H7 (cell line): ENCODE measurements around the gene FAM111A. TPM values are rescaled to one million over a fixed set of nuclear protein-coding genes. Genes with fewer than 3 reads are reported as not detected.
A peak's percentile ranks its signal among the peaks of the same experiment; 100 is the strongest.

Experiments
- DNase-seq: peaks from one replicate; pipeline ENCODE4 v3.0.0; 2012
- H3K27me3 ChIP-seq: 2 replicates; pipeline ENCODE4 v1.6.0; 2011; ENCODE audit warnings: mild to moderate bottlenecking, low read length; ENCODE audit not compliant: control insufficient read depth, insufficient read depth
- H3K36me3 ChIP-seq: replicated peaks from 2 replicates; pipeline ENCODE4 v1.5.1; 2011; ENCODE audit warnings: low read length; ENCODE audit not compliant: control insufficient read depth, insufficient read depth
- H3K4me3 ChIP-seq: 2 replicates; pipeline ENCODE4 v1.5.1; 2011; ENCODE audit warnings: low read depth, mild to moderate bottlenecking, control low read depth, low read length, moderate library complexity; ENCODE audit not compliant: insufficient read depth
- total RNA-seq: library from RNA; depleted of rRNA; stranded (reverse); fragments of >200 nt; shearing (Covaris generic); gene quantifications from 2 replicates; pipeline ENCODE4 v1.2.3, GENCODE V29; 2014; rRNA removed

The FAM111A gene
- total RNA-seq, 1 experiment from 2014 or later, result 11.0 TPM

GRCh38 chr11:59192446-59193020 lies 49.9 kb downstream of the FAM111A start:
- no peak for DNase-seq
- Histone ChIP-seq H3K27me3 (no peaks in the 10 kb centered on the region), H3K4me3 (no peak overlapping the region), H3K36me3 (peaks cover 16% of the 10 kb centered on the region)

- no peak overlapping the region for H3K4me3 ChIP-seq
- H3K27me3 ChIP-seq, result no peaks in the 10 kb centered on the region
- H3K36me3 ChIP-seq, result peaks cover 18% of the 10 kb centered on the region
- no peak for DNase-seq
Observed at GRCh38 chr11:59193587-59194130, 51.0 kb downstream of the FAM111A start.

GRCh38 chr11:59195586-59195985 lies 52.9 kb downstream of the FAM111A start:
- Histone ChIP-seq H3K36me3 (peaks cover 15% of the 10 kb centered on the region), H3K27me3 (no peaks in the 10 kb centered on the region), H3K4me3 (no peak overlapping the region)
- DNase-seq, result no peak

- Histone ChIP-seq H3K4me3 (no peak overlapping the region), H3K36me3 (peaks cover 15% of the 10 kb centered on the region), H3K27me3 (no peaks in the 10 kb centered on the region)
- no peak for DNase-seq
Observed at GRCh38 chr11:59196777-59197176, 54.1 kb downstream of the FAM111A start.

GRCh38 chr11:59197991-59198390 lies 55.3 kb downstream of the FAM111A start:
- no peak overlapping the region for H3K4me3 ChIP-seq
- no peaks in the 10 kb centered on the region for H3K27me3 ChIP-seq
- no peak for DNase-seq
- peaks cover 12% of the 10 kb centered on the region for H3K36me3 ChIP-seq

DNA sequence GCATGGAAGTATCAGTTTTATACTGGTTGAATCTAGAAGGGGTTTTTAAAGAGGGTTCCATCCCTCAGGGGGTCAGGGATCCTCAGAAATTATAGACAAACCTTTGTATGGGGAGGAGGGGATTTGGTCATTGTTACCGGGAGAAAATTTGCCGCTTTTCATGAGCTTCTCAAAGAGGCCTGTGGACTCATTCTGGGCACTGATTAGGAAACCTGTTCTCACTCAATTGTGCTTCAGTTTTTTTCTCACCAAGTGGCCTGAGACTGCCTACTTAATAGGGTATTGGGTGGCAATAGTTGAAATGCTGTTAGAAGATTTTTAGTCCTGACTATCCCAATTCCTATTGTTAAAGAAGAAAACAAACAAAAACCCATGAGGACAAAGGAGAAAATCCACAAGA lies 56.1 kb downstream of the FAM111A start:
- peaks cover 12% of the 10 kb centered on the region for H3K36me3 ChIP-seq
- no peaks in the 10 kb centered on the region for H3K27me3 ChIP-seq
- DNase-seq, result no peak

DNA sequence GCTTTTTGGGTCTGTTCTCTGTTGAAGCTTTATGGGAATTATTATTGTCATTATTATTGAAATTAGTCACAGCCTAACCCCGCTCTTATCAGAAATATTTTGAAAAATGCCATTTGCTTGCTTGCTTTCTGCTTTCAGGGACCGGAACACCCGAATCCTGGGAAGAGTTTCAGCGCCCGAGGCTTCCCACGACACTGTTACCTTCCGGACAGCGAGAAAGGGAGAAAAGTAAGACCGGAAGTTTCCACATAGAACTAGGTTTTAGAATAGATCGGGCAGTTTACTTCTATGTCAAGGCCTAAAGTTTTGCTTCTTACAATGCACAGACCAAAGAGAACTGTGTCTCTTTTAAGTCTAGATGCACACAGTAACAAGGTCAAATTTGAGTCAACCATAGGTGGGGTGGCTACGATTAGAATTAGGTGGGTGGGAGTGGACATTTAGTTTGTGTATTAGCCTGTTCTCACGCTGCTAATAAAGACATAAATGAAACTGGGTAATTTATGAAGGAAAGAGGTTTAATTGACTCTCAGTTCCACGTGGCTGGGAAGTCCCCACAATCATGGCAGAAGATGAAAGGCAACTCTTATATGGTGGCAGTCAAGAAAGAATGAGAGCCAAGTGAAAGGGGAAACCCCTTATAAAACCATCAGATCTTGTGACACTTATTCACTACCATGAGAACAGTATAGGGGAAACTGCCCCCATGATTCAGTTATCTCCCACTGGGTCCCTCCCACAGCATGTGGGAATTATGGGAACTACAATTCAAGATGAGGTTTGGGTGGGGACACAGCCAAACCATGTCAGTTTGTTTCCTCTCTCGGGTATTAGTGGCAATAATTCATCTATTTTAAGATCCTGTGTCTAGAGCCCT lies 57.1 kb downstream of the FAM111A start:
- no peak for DNase-seq
- H3K4me3 ChIP-seq, result no peak overlapping the region
- peaks cover 9% of the 10 kb centered on the region for H3K36me3 ChIP-seq
- no peaks in the 10 kb centered on the region for H3K27me3 ChIP-seq

More for the DNA sequence above, 56.1 kb downstream of the FAM111A start:
- no peak overlapping the region for H3K4me3 ChIP-seq

- no peaks in the 10 kb centered on the region for H3K27me3 ChIP-seq
- peaks cover 7% of the 10 kb centered on the region for H3K36me3 ChIP-seq
- no peak overlapping the region for H3K4me3 ChIP-seq
- DNase-seq, result no peak
Observed at GRCh38 chr11:59200423-59200746, 57.7 kb downstream of the FAM111A start.

- DNase-seq, result peak; percentile 54
- no peak overlapping the region for H3K4me3 ChIP-seq
- no peaks in the 10 kb centered on the region for H3K27me3 ChIP-seq
- H3K36me3 ChIP-seq, result peaks cover 6% of the 10 kb centered on the region
Observed at GRCh38 chr11:59201353-59201752, 58.7 kb downstream of the FAM111A start.

Other genes with a start within 250 kb of the FAM111A start
- 3.8 and 9.7 TPM in 2 replicates for gene GLYATL1, start 203.4 kb upstream of the FAM111A start, total RNA-seq
- gene GLYATL1B, start 56.5 kb upstream of the FAM111A start, total RNA-seq, result not detected in 2 replicates
- 10.8 and 13.5 TPM in 2 replicates for gene FAM111B, start 35.6 kb upstream of the FAM111A start, total RNA-seq
- gene DTX4, start 29.3 kb downstream of the FAM111A start, total RNA-seq, result 4.9 and 7.6 TPM in 2 replicates
- not detected in 2 replicates for gene MPEG1, start 70.1 kb downstream of the FAM111A start, total RNA-seq
- gene OR5AN1, start 216.0 kb downstream of the FAM111A start, total RNA-seq, result not detected in 2 replicates